ENCODE measurements around the gene FIBCD1.

The FIBCD1 gene

DNA sequence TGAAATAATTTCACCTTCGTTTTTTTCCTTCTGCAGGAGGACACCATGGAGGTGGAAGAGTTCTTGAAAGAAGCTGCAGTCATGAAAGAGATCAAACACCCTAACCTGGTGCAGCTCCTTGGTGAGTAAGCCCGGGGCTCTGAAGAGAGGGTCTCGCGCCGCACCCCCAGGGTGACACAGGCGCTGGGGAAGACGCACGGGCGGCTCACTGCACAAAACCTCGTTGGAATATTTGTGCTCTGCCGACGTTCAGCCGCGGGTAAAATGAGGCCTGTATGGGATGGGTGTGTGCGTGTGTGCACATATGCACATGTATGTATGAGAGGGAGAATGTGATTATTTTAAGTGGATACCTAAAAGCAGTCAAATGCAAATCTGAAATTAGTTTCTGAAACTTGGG, 67.0 kb downstream of the FIBCD1 start:
- TF ChIP-seq, protein P1, sequence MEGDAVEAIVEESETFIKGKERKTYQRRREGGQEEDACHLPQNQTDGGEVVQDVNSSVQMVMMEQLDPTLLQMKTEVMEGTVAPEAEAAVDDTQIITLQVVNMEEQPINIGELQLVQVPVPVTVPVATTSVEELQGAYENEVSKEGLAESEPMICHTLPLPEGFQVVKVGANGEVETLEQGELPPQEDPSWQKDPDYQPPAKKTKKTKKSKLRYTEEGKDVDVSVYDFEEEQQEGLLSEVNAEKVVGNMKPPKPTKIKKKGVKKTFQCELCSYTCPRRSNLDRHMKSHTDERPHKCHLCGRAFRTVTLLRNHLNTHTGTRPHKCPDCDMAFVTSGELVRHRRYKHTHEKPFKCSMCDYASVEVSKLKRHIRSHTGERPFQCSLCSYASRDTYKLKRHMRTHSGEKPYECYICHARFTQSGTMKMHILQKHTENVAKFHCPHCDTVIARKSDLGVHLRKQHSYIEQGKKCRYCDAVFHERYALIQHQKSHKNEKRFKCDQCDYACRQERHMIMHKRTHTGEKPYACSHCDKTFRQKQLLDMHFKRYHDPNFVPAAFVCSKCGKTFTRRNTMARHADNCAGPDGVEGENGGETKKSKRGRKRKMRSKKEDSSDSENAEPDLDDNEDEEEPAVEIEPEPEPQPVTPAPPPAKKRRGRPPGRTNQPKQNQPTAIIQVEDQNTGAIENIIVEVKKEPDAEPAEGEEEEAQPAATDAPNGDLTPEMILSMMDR (IDR thresholded peaks at IDR 0.05; ENCODE audit: low read depth, low read length) = no peak
- no peak overlapping the region for H3K4me3 ChIP-seq (replicated peaks in 1 of 2; ENCODE audit: low read depth in 2 of 2, low read length in 2 of 2)
- no peak for DNase-seq (ENCODE audit: low read depth in 2 of 2)

DNA sequence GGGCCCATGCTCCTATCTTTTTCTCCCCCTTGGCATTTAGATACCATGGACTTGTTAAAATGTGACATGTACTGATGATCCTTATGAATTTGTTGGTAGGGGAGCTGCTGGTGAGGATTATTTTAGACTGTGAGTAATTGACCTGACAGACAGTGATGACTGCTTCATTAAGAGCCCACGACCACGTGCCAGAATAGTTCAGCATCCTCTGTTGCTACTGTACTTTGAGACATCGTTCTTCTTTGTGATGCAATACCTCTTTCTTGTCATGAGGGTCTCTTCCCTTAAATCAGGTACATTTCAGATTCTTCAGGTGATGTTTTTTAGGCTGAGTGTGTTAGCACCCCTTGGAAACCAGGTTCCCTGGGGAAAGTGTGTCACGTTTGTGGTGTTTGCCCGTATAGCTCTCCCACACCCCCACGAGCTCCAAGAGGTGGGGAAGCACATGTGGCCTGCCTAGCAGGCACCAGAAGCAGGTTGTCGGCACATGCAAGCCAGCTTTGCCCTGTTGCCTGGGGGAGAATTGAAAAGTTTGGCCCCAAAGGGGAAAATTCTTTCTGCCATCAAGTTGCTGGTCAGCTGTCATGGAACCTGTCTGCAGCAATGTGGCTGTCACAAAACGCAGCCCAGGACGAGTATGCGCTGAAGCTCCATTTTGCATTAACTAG, 67.5 kb downstream of the FIBCD1 start:
- TF ChIP-seq, protein P1 (IDR thresholded peaks at IDR 0.05; ENCODE audit: low read depth, low read length) = no peak
- no peak overlapping the region for H3K4me3 ChIP-seq (replicated peaks in 1 of 2; ENCODE audit: low read depth in 2 of 2, low read length in 2 of 2)
- no peak for DNase-seq (ENCODE audit: low read depth in 2 of 2)

DNA sequence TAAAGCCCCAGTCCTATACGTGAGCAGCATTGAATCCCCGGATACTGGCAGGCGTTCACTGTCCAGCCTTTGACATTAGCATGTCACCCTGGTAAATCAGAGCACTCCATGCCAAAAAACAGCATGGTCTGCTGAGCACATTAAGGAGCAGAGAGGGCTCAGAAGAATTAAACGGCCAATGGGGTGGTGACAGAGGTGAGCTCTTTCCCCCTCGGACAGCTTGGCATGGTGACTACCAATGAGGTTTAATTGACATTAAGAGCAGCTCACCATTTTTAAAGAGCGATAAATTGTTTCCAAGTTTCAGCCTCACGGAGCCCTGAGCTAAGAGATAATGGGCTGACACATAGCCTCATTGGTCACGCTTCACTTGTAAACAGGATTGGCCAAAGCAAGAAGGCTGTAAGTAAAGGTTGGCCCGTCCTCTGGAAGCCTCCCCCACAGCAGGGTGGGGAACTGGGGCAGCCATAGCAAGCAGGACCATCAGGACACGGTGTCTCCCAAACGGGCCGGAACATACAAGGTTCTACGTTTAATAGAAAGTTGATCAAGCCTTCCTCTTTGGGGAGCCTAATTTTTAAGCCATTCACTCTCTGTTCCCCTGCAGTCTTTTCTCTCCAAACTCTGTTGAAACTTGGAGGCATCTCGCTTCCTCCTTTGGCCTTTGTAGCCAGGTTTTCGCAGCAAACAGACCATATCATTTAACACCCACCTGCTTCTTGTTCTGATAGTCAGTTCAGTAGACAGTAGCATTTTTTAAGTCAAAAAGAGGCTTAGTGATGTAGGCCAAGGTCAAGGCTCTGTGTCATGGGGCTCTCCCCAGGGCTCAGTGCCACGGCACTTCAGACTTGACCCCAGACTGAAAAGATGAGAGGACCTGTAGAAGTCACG, 68.3 kb downstream of the FIBCD1 start:
- TF ChIP-seq, protein P1 (IDR thresholded peaks at IDR 0.05; ENCODE audit: low read depth, low read length) = no peak
- no peak overlapping the region for H3K4me3 ChIP-seq (replicated peaks in 1 of 2; ENCODE audit: low read depth in 2 of 2, low read length in 2 of 2)
- DNase-seq (ENCODE audit: low read depth in 2 of 2) = no peak

DNA sequence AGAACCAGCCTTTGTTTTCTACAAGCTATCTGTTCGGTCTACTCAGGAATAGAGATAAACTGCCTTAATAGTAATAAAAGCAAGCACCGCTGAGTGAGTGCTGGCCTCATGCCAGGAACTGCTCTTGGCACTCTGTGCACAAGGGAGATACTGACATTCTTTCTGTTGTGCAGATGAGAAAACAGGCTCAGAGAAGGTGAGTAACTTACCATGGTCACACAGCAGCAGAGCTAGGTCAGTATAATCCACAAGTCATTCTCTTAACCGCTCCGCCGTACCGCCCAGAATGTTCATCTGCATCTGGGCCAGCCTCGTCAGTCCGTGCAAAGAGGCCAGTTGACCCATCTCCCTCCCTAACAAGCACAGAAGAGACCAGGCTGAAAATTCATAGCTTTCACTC, 69.8 kb downstream of the FIBCD1 start:
- TF ChIP-seq, protein P1 (IDR thresholded peaks at IDR 0.05; ENCODE audit: low read depth, low read length) = no peak
- DNase-seq (ENCODE audit: low read depth in 2 of 2) = peak; percentile 63 to 84
- no peak overlapping the region for H3K4me3 ChIP-seq (replicated peaks in 1 of 2; ENCODE audit: low read depth in 2 of 2, low read length in 2 of 2)

DNA sequence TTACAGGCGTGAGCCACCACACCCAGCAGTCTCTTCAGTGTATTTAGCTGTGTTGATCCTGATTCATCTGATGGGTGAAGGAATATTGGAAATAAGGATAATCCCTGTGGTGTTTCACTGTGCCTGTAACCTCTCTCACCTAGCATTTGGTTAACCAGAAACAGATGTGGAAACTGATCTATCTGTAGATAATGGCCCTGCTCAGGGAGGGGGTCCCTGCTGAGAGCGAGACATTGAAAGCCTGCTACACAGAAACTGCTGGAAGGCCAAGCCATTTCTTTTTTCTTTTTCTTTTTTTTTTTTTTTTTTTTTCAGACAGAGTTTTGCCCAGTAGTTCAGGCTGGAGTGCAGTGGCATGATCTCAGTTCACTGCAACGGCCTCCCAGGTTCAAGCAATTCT, 70.8 kb downstream of the FIBCD1 start:
- TF ChIP-seq, protein P1 (IDR thresholded peaks at IDR 0.05; ENCODE audit: low read depth, low read length) = no peak
- DNase-seq (ENCODE audit: low read depth in 2 of 2) = no peak
- no peak overlapping the region for H3K4me3 ChIP-seq (replicated peaks in 1 of 2; ENCODE audit: low read depth in 2 of 2, low read length in 2 of 2)

DNA sequence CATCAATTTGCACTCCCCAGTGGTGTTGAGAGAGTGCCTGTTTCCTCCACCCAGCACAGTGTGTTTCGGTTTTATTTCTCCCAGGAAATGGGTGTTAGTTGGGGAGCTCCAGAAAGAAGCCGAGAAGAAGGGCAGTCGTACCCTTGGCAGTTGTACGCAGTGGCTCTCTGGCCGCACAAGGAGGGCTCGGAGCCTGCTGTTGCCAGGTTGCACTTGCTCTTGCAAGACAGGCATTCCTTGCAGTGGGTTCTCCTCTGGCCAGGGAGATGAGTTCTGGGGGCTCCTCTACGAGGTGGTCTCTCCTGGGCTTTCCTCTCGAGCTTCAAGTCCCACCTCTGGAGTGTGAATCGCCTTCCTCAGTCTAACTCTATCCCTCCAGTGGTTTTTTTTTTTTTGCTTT, 71.5 kb downstream of the FIBCD1 start:
- no peak overlapping the region for H3K4me3 ChIP-seq (replicated peaks in 1 of 2; ENCODE audit: low read depth in 2 of 2, low read length in 2 of 2)
- TF ChIP-seq, protein P1 (IDR thresholded peaks at IDR 0.05; ENCODE audit: low read depth, low read length) = no peak
- DNase-seq (ENCODE audit: low read depth in 2 of 2) = no peak

Measured in cardiac fibroblast (primary cell).